Measurements from ENCODE around the gene NEK1. TPM values are rescaled to one million over a fixed set of nuclear protein-coding genes. Genes with fewer than 3 reads are reported as not detected.

Gene NEK1
- total and polyA plus RNA-seq, 8 donors = 2.1 to 8.3 (median 4.1) TPM

- Histone ChIP-seq H3K36me3 (no peaks in the 10 kb centered on the region), H3K4me1 (peaks cover 7 to 17% (median 15%) of the 10 kb centered on the region in 3 donors), H3K9me3 (no peaks in the 10 kb centered on the region), H3K27me3 (no peaks in the 10 kb centered on the region), H3K27ac (peak overlapping the region; percentile 84 to 90 (median 88)), H3K4me3 (peak overlapping the region; percentile 47 to 79 (median 56))
- FAIRE-seq = peak; percentile 23
- intact Hi-C loops (cut with DNase I) = loop anchor here in 1 of 3 donors (10.0 kb wide), 1 partner anchor 432 kb away; no protein-coding TSS in a partner anchor
- WGBS, 2 donors = 0 to 1% methylated on average over 9 of the region's 9 CpGs
- peak in 5 of 6 donors; percentile 41 to 67 (median 60) for DNase-seq
- ATAC-seq = peak; percentile 59 to 83 (median 76)
- peak; percentile 13 to 45 (median 40) for TF ChIP-seq CTCF (IDR thresholded peaks at IDR 0.05)
These were observed 782 bp upstream of the NEK1 start for GRCh38 chr4:169612871-169613859.

GRCh38 chr4:169611157-169611556 is 1.2 kb downstream of the NEK1 start:
- no peak for ATAC-seq
- no peak for TF ChIP-seq CTCF (IDR thresholded peaks at IDR 0.05)
- no peaks in the 10 kb centered on the region for H3K36me3 ChIP-seq
- WGBS, 2 donors = 9 to 15% methylated on average over 4 of the region's 4 CpGs
- H3K4me1 ChIP-seq = peaks cover 7 to 17% (median 15%) of the 10 kb centered on the region in 3 donors
- peak overlapping the region in 1 of 4 donors; percentile 89 for H3K27ac ChIP-seq
- peak overlapping the region in 3 of 4 donors; percentile 47 to 79 (median 60) for H3K4me3 ChIP-seq
- H3K27me3 ChIP-seq = no peaks in the 10 kb centered on the region
- intact Hi-C loops (cut with DNase I) = loop anchor here in 1 of 3 donors (10.0 kb wide), 1 partner anchor 434 kb away; no protein-coding TSS in a partner anchor
- no peak for DNase-seq
- no peaks in the 10 kb centered on the region for H3K9me3 ChIP-seq
- no peak for FAIRE-seq

- TF ChIP-seq CTCF (IDR thresholded peaks at IDR 0.05) = no peak
- Histone ChIP-seq H3K4me3 (no peak overlapping the region), H3K4me1 (peaks cover 0 to 5% (median 4%) of the 10 kb centered on the region in 3 donors), H3K36me3 (peaks cover 0 to 6% (median 4%) of the 10 kb centered on the region in 3 donors), H3K27ac (no peak overlapping the region), H3K27me3 (no peaks in the 10 kb centered on the region), H3K9me3 (no peaks in the 10 kb centered on the region)
- no peak for DNase-seq
- FAIRE-seq = no peak
- ATAC-seq = no peak
- intact Hi-C loops (cut with DNase I) = no loop called here
- WGBS, 2 donors = 93 to 95% methylated on average over 1 of the region's 1 CpG
These were observed 7.5 kb downstream of the NEK1 start for GRCh38 chr4:169604903-169605331.

GRCh38 chr4:169604131-169604900 is 8.1 kb downstream of the NEK1 start:
- peaks cover 0 to 5% (median 4%) of the 10 kb centered on the region in 3 donors for H3K4me1 ChIP-seq
- DNase-seq (no peak), ATAC-seq (peak in 3 of 4 donors; percentile 46 to 79 (median 51)), FAIRE-seq (peak; percentile 69)
- no peak overlapping the region for H3K4me3 ChIP-seq
- 52 to 96% methylated on average over 1 of the region's 1 CpG for WGBS, 2 donors
- H3K27me3 ChIP-seq = no peaks in the 10 kb centered on the region
- peaks cover 0 to 6% (median 4%) of the 10 kb centered on the region in 3 donors for H3K36me3 ChIP-seq
- intact Hi-C loops (cut with DNase I) = no loop called here
- no peaks in the 10 kb centered on the region for H3K9me3 ChIP-seq
- no peak for TF ChIP-seq CTCF (IDR thresholded peaks at IDR 0.05)
- H3K27ac ChIP-seq = no peak overlapping the region

Data from pancreas (tissue), 10 donors.